Superior temporal gyrus (tissue), 1 donor: ENCODE measurements around the gene ZNF580.

Experiments used
- DNase-seq: peaks from one replicate; pipeline ENCODE4 v3.0.0-alpha.2; 2016; ENCODE audit errors: extremely low spot score

The ZNF580 gene

GRCh38 chr19:55640577-55641425 is at the start of gene ZNF580:
Gene ZNF580 (plus strand): TSS chr19:55641002. CDS start chr19:55642509, 1,507 bp downstream.
- peak; percentile 44 for DNase-seq

- DNase-seq = no peak
Observed at GRCh38 chr19:55591555-55591954, 49.2 kb upstream of the ZNF580 start.

- no peak for DNase-seq
Observed at GRCh38 chr19:55592391-55593090, 48.3 kb upstream of the ZNF580 start.

GRCh38 chr19:55593096-55593772 is 47.6 kb upstream of the ZNF580 start:
- DNase-seq = no peak

- no peak for DNase-seq
Observed at GRCh38 chr19:55594996-55595545, 45.7 kb upstream of the ZNF580 start.

GRCh38 chr19:55596304-55596703 is 44.5 kb upstream of the ZNF580 start:
- DNase-seq = no peak

- DNase-seq = no peak
Observed at GRCh38 chr19:55597501-55597921, 43.3 kb upstream of the ZNF580 start.

- no peak for DNase-seq
Observed at GRCh38 chr19:55598034-55598433, 42.8 kb upstream of the ZNF580 start.

GRCh38 chr19:55598719-55599467 is 41.9 kb upstream of the ZNF580 start:
- peak; percentile 86 for DNase-seq

GRCh38 chr19:55599468-55599841 is 41.3 kb upstream of the ZNF580 start, which contains the start of gene FIZ1:
Gene FIZ1 (minus strand): TSS chr19:55599517. CDS start chr19:55597865, 1,652 bp downstream.
- peak; percentile 99 for DNase-seq

GRCh38 chr19:55599842-55600661 is 40.8 kb upstream of the ZNF580 start, which contains the start of gene ZNF524:
Gene ZNF524 (plus strand): TSS chr19:55600288. CDS start chr19:55602113, 1,825 bp downstream.
- peak; percentile 52 for DNase-seq

- DNase-seq = no peak
Observed at GRCh38 chr19:55600662-55601028, 40.2 kb upstream of the ZNF580 start.

- no peak for DNase-seq
Observed at GRCh38 chr19:55601084-55601483, 39.7 kb upstream of the ZNF580 start.

GRCh38 chr19:55602104-55603001 is 38.4 kb upstream of the ZNF580 start:
- no peak for DNase-seq

GRCh38 chr19:55603115-55603514 is 37.7 kb upstream of the ZNF580 start:
- DNase-seq = no peak

- no peak for DNase-seq
Observed at GRCh38 chr19:55603581-55604292, 37.1 kb upstream of the ZNF580 start.

- DNase-seq = peak; percentile 93
Observed at GRCh38 chr19:55605207-55605636, 35.6 kb upstream of the ZNF580 start.

- peak; percentile 63 for DNase-seq
Observed at GRCh38 chr19:55605637-55606470, 34.9 kb upstream of the ZNF580 start, which contains the start of gene ZNF865. Gene ZNF865 (plus strand): TSS chr19:55605647. CDS start chr19:55613619, 7,972 bp downstream.
